Measurements from ENCODE around the gene ATP2A1.

GRCh38 chr16:28936784-28937155, 58.5 kb downstream of the ATP2A1 start:
- TF ChIP-seq ARNT (IDR thresholded peaks at IDR 0.05) (no peak), TARDBP (IDR thresholded peaks at IDR 0.05) (no peak), ELF4 (IDR thresholded peaks at IDR 0.05) (no peak)

Data from HEK293T (cell line).